ENCODE measurements around the gene ABHD12B.
"Not testable (repeated sequence)": the region's sequence is repeated elsewhere in the genome, so short reads cannot be mapped to it uniquely, and the experiment has no call there.

The ABHD12B gene

DNA sequence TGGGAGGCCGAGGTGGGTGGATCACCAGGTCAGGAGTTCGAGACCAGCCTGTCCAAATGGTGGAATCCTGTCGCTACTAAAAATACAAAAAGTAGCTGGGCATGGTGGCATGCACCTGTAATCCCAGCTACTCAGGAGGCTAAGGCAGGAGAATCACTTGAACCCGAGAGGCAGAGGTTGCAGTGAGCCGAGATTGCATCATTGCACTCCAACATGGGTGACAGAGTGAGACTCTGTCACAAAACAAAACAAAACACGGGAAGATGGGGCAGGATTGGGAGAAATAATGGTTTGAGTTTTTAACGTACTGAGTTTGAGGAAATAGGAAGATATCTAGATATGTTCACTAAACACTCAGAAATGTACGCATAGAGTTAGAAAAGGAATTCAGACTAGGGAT is 69.8 kb downstream of the ABHD12B start:
- H3K27me3 ChIP-seq (ENCODE audit: insufficient read depth, low read length): peaks cover 13% of the 10 kb centered on the region; the same call in 1 of the 2 replicates
- not testable (repeated sequence) for H3K4me1 ChIP-seq (ENCODE audit: insufficient read depth, low read length); H3K9me3 ChIP-seq (ENCODE audit: insufficient read depth, low read depth, low read length); H3K4me3 ChIP-seq (ENCODE audit: low read length); H3K36me3 ChIP-seq (ENCODE audit: insufficient read depth, low read depth, low read length); H3K27ac ChIP-seq (ENCODE audit: low read length); H3K9ac ChIP-seq (ENCODE audit: low read depth, low read length)

DNA sequence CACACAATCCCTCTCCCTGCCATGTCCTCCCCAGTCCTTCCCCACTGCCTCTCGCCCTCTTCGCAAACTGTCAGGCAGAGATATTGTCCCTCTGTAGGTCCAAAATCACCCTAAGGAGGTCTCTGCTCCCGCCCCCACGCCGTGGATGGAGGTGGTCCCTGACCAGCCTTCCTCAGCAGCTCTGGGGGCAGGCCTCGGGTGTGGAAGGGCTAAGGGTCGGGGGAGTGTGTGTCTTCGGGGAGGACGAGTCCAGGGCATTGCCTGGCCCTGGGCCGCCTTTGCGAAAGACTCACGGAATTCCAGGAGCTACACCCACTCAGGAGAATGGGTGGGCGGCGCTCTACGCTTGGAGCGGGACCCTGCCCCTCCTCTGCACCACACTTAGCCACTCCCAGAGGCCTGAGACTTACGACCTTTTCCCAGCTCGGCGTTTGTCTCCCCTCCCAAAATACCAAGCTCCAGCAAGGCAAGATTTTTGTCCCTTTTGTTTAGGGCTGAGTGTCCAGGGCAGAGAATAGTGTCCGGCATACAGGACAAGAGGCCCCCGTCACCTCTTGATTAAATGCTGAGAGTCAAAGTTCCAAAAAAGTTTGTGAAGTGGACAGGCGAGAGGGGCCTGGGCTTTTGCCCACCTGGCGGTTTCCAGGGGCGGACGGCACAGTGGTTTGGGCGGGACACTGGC is 71.5 kb downstream of the ABHD12B start:
- H3K4me1 ChIP-seq (ENCODE audit: insufficient read depth, low read length): no peaks in the 10 kb centered on the region; the same call in 1 of the 2 replicates
- peaks cover 5% of the 10 kb centered on the region for H3K36me3 ChIP-seq (ENCODE audit: insufficient read depth, low read depth, low read length)
- no peaks in the 10 kb centered on the region for H3K9me3 ChIP-seq (ENCODE audit: insufficient read depth, low read depth, low read length)
- H3K9ac ChIP-seq (ENCODE audit: low read depth, low read length): peak overlapping the region; percentile 72
- H3K4me3 ChIP-seq (ENCODE audit: low read length): peak overlapping the region; percentile 90
- H3K27me3 ChIP-seq (ENCODE audit: insufficient read depth, low read length): peaks cover 13% of the 10 kb centered on the region; the same call in 1 of the 2 replicates
- no peak overlapping the region for H3K27ac ChIP-seq (ENCODE audit: low read length)

DNA sequence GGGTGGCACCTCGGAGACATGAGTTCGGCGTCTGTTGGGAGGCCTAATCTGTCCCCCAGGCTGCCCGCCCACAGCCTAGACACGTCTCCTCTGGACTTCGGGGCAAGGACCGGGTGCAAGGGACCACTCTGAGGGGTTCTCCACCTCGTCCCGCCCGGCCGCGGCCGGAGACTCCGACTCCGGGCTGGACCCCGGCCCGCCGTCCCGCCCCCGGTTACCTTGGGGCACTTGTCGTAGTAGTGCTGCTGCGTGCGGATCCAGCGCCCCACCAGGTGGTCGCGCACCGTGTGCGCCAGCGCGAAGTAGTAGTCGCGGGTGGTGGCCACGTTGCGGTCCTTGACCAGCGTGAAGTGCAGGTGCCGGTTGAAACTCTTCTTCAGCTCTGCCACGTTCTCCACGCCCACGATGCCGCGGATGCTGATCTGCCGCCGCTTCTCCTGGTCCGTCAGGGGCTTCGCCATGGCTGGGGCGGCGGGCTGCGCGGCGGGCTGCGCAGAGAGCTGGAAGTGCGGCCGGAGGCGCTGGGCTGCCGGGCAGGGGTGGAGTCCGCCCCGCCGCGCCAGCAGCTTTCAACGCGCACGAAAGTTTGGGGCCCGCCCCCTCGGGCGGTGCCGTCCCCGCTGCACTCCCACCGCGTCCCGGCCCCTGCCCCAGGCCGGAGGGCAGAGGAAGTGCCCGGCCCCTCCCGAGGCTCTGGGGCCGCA is 72.2 kb downstream of the ABHD12B start, which contains the start of gene PYGL:
TSS of gene PYGL (minus strand) at position 541 of the 704 bp plus-strand sequence. CDS start at position 461, 80 bp downstream.
- no peak within 1 kb of the TSS for H3K27ac ChIP-seq (ENCODE audit: low read length)
- H3K36me3 ChIP-seq (ENCODE audit: insufficient read depth, low read depth, low read length): peaks cover 5% of the 10 kb centered on the region
- no peaks in the 10 kb centered on the region for H3K9me3 ChIP-seq (ENCODE audit: insufficient read depth, low read depth, low read length)
- H3K4me1 ChIP-seq (ENCODE audit: insufficient read depth, low read length): no peaks in the 10 kb centered on the region; the same call in 1 of the 2 replicates
- H3K27me3 ChIP-seq (ENCODE audit: insufficient read depth, low read length): peaks cover 13% of the 10 kb centered on the region; the same call in 1 of the 2 replicates
- H3K4me3 ChIP-seq (ENCODE audit: low read length): peak within 1 kb of the TSS; percentile 90
- H3K9ac ChIP-seq (ENCODE audit: low read depth, low read length): peak within 1 kb of the TSS; percentile 72

DNA sequence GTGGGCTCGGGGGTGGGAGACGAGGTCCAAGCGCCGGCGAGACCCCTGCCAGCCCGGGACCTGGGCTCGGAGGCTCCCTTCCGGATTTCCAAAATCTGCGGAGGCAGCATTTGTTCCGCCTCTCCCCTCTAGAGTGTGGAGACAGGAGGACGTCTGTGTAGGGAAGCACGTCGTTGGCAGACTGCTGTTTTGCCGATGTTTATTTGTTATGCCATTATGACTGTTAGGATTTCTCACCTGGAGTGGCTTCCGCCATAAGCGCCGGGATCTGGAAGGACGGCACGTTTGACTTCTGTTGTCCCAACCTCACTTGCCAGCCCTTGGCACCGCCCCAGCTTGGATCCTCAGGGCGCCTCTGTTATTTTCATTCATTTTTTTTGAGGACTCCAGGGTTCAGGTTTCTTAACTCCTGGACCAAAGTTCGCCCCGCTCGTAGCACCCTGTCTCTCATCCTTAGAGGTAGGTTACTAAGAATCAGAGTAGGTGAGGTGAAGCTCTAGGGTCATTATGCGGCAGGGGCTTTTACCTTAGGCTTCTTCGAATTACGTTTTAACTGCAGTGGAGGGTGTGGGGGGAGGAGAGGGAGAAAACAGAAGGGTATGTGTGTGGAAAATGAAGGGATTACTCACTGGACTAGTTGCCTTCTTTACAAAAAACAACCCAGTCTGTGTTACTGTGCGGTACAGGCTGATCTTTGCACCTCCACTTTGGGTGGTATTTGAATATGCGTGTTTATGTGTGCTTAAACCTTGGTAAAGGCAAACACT is 73.0 kb downstream of the ABHD12B start:
- Histone ChIP-seq H3K36me3 (ENCODE audit: insufficient read depth, low read depth, low read length) (peaks cover 5% of the 10 kb centered on the region), H3K27ac (ENCODE audit: low read length) (no peak overlapping the region), H3K27me3 (ENCODE audit: insufficient read depth, low read length) (peaks cover 13% of the 10 kb centered on the region; the same call in 1 of the 2 replicates), H3K4me3 (ENCODE audit: low read length) (peak overlapping the region; percentile 90), H3K9ac (ENCODE audit: low read depth, low read length) (peak overlapping the region; percentile 56; the same call in 1 of the 2 replicates), H3K4me1 (ENCODE audit: insufficient read depth, low read length) (no peaks in the 10 kb centered on the region; the same call in 1 of the 2 replicates), H3K9me3 (ENCODE audit: insufficient read depth, low read depth, low read length) (no peaks in the 10 kb centered on the region)

DNA sequence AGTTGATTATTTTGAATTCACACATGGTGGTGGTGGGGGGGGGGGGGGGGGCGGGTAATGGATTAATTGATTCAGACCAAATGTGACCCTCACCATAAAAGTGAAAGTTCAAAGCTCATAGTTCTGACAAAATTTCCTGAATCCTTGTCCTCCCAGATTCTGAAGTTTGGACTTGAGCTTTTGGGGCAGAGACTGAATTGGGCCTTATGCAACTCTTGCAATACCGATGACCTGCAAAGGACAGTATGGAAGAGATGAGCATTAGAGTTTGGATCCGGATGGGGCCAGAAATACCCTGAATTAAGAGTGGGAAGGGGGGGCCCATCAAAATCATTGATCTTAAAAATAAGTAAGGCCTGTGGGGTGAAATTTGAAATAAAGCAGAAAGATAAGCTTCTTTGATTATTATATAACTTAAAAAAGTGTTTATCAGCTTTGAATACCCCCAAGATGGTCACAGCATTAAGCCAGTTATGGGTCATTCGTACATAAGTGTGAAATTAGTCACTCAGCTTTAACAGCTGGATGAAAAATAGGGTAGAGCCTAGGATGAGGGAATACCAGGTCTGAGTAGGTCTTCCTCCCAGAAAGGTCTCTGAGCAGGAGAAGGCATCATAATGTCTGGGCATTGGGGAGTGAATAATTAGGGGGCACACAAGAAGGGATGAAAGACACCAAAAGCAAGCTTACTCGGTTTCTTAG is 74.5 kb downstream of the ABHD12B start:
- Histone ChIP-seq H3K4me3 (ENCODE audit: low read length) (no peak overlapping the region), H3K4me1 (ENCODE audit: insufficient read depth, low read length) (no peaks in the 10 kb centered on the region; the same call in 1 of the 2 replicates), H3K9me3 (ENCODE audit: insufficient read depth, low read depth, low read length) (no peaks in the 10 kb centered on the region), H3K9ac (ENCODE audit: low read depth, low read length) (no peak overlapping the region), H3K27me3 (ENCODE audit: insufficient read depth, low read length) (peaks cover 13% of the 10 kb centered on the region; the same call in 1 of the 2 replicates), H3K27ac (ENCODE audit: low read length) (no peak overlapping the region), H3K36me3 (ENCODE audit: insufficient read depth, low read depth, low read length) (no peaks in the 10 kb centered on the region)

DNA sequence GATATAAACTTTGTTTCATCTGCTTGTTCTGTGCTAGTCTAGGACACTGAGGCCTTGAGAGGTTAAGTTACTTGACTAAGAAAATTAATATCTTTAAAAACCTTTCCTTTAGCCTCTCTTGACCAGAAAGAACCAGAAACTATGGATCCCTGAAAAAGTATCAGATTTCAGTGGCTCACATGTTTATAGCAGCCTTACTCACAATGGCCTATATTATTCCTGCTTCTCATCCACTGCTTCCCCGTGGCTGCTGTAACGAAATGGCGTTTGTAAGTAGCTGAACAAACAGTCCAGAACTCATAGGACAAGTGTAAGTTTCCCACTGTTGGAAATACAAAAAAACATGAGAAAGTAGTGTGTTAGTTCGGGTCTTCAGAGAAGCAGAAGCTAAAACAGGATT is 75.6 kb downstream of the ABHD12B start:
- no peak overlapping the region for H3K9ac ChIP-seq (ENCODE audit: low read depth, low read length)
- no peaks in the 10 kb centered on the region for H3K9me3 ChIP-seq (ENCODE audit: insufficient read depth, low read depth, low read length)
- no peak overlapping the region for H3K27ac ChIP-seq (ENCODE audit: low read length)
- peaks cover 2% of the 10 kb centered on the region; the same call in 1 of the 2 replicates for H3K4me1 ChIP-seq (ENCODE audit: insufficient read depth, low read length)
- H3K4me3 ChIP-seq (ENCODE audit: low read length): no peak overlapping the region
- H3K36me3 ChIP-seq (ENCODE audit: insufficient read depth, low read depth, low read length): no peaks in the 10 kb centered on the region
- H3K27me3 ChIP-seq (ENCODE audit: insufficient read depth, low read length): peaks cover 13% of the 10 kb centered on the region; the same call in 1 of the 2 replicates

DNA sequence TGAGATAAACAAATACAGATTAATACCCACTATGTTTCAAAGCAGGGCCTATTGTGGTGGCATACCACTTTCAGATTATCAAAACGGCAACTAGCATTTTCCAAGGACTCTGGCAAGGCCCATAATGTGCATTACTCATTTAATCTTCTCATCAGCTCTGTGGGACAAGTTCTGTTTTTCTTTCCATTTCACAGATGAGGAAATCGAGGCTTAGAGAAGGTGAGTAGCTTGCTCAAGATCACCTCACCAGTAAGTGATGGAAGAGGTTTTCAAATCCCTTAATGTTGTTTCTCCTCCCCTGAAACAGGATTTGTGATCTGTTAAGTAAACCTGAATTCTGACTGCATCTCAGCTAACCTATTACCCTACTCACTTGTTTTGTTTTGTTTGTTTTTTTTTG is 76.4 kb downstream of the ABHD12B start:
- Histone ChIP-seq H3K27me3 (ENCODE audit: insufficient read depth, low read length) (peaks cover 11% of the 10 kb centered on the region; the same call in 1 of the 2 replicates), H3K9ac (ENCODE audit: low read depth, low read length) (no peak overlapping the region), H3K4me3 (ENCODE audit: low read length) (no peak overlapping the region), H3K36me3 (ENCODE audit: insufficient read depth, low read depth, low read length) (no peaks in the 10 kb centered on the region), H3K9me3 (ENCODE audit: insufficient read depth, low read depth, low read length) (no peaks in the 10 kb centered on the region), H3K27ac (ENCODE audit: low read length) (no peak overlapping the region), H3K4me1 (ENCODE audit: insufficient read depth, low read length) (peaks cover 2% of the 10 kb centered on the region; the same call in 1 of the 2 replicates)

GRCh38 chr14:50951032-50951431 is 79.2 kb downstream of the ABHD12B start:
- Histone ChIP-seq H3K27me3 (ENCODE audit: insufficient read depth, low read length) (no peaks in the 10 kb centered on the region), H3K27ac (ENCODE audit: low read length) (no peak overlapping the region), H3K4me3 (ENCODE audit: low read length) (no peak overlapping the region), H3K9ac (ENCODE audit: low read depth, low read length) (no peak overlapping the region), H3K4me1 (ENCODE audit: insufficient read depth, low read length) (peaks cover 6% of the 10 kb centered on the region; the same call in 1 of the 2 replicates), H3K36me3 (ENCODE audit: insufficient read depth, low read depth, low read length) (no peaks in the 10 kb centered on the region), H3K9me3 (ENCODE audit: insufficient read depth, low read depth, low read length) (no peaks in the 10 kb centered on the region)

DNA sequence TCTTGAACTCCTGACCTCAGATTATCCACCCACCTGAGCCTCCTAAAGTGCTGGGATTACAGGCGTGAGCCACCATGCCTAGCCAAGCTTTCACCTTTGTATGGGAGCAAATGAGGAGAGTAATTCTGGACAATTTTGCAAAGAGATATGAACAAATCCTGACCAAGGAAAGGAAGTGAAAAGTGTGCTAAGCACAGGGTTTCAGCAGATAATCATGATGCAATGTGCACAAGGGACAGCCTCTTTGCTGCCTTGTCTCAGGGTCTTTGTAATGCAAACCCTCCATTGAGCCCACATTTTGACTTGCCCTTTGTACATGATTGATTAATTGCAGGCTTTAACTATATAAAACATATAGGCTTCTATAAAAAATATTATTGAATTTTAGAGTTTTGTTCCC is 81.6 kb downstream of the ABHD12B start:
- H3K4me3 ChIP-seq (ENCODE audit: low read length): no peak overlapping the region
- no peak overlapping the region for H3K27ac ChIP-seq (ENCODE audit: low read length)

More for the DNA sequence above, 81.6 kb downstream of the ABHD12B start:
- Histone ChIP-seq H3K9ac (ENCODE audit: low read depth, low read length) (no peak overlapping the region), H3K27me3 (ENCODE audit: insufficient read depth, low read length) (no peaks in the 10 kb centered on the region), H3K36me3 (ENCODE audit: insufficient read depth, low read depth, low read length) (no peaks in the 10 kb centered on the region), H3K9me3 (ENCODE audit: insufficient read depth, low read depth, low read length) (no peaks in the 10 kb centered on the region), H3K4me1 (ENCODE audit: insufficient read depth, low read length) (peaks cover 6% of the 10 kb centered on the region; the same call in 1 of the 2 replicates)

Data from iPS-20b (cell line).